Neuronal stem cell (in vitro differentiated cells): ENCODE measurements around the gene ANXA7.

ENCODE experiments used
- DNase-seq: peaks from one replicate; pipeline ENCODE4 v3.0.0-alpha.2; 2013; ENCODE audit warnings: low spot score
- H2AFZ ChIP-seq: one replicate; pipeline ENCODE4 v1.6.1; 2013; ENCODE audit warnings: mild to moderate bottlenecking, low read length, inconsistent platforms
- H2AK5ac ChIP-seq: 2 replicates; pipeline ENCODE4 v1.6.1; 2013; ENCODE audit warnings: low read depth, mild to moderate bottlenecking, inconsistent platforms, low read length, moderate library complexity, mixed read lengths
- H2BK120ac ChIP-seq: 2 replicates; pipeline ENCODE4 v1.6.1; 2013; ENCODE audit warnings: low read depth, mild to moderate bottlenecking, inconsistent platforms, low read length, moderate library complexity, mixed read lengths
- H2BK12ac ChIP-seq: one replicate; pipeline ENCODE4 v1.6.1; 2013; ENCODE audit warnings: low read length, inconsistent platforms
- H2BK15ac ChIP-seq: 2 replicates; pipeline ENCODE4 v1.6.1; 2013; ENCODE audit warnings: mild to moderate bottlenecking, low read length, inconsistent platforms, mixed read lengths
- H2BK5ac ChIP-seq: one replicate; pipeline ENCODE4 v1.6.1; 2013; ENCODE audit warnings: inconsistent platforms, mild to moderate bottlenecking, low read length, moderate library complexity
- H3K14ac ChIP-seq: one replicate; pipeline ENCODE4 v1.6.1; 2013; ENCODE audit warnings: low read length, inconsistent platforms
- H3K18ac ChIP-seq: 2 replicates; pipeline ENCODE4 v1.6.1; 2013; ENCODE audit warnings: low read length, inconsistent platforms
- H3K23ac ChIP-seq: 2 replicates; pipeline ENCODE4 v1.6.1; 2013; ENCODE audit warnings: low read depth, mild to moderate bottlenecking, mixed read lengths, low read length, inconsistent platforms; ENCODE audit not compliant: poor library complexity
- H3K27ac ChIP-seq: replicated peaks from 3 replicates; pipeline ENCODE4 v1.5.1; 2013; ENCODE audit warnings: low read length, inconsistent platforms
- H3K27me3 ChIP-seq, 3 experiments: 2 replicates each; pipeline ENCODE4 v1.6.1; 2013; ENCODE audit warnings: low read length in 3 of 3, mild to moderate bottlenecking in 2 of 3, inconsistent platforms in 1 of 3, low read depth in 1 of 3, mixed read lengths in 1 of 3, moderate library complexity in 1 of 3; ENCODE audit not compliant: control insufficient read depth in 3 of 3, insufficient read depth in 3 of 3
- H3K36me3 ChIP-seq, 2 donors: replicated peaks in 1 of 2; 2 replicates each; pipeline ENCODE4 v1.6.1; 2013; ENCODE audit warnings: low read length in 2 of 2; ENCODE audit not compliant: control insufficient read depth in 2 of 2, insufficient read depth in 2 of 2
- H3K4ac ChIP-seq: 2 replicates; pipeline ENCODE4 v1.6.1; 2013; ENCODE audit warnings: inconsistent platforms, mild to moderate bottlenecking, low read length, moderate library complexity
- H3K4me1 ChIP-seq, 2 donors: 1 replicate in 1 of 2; 2 replicates in 1 of 2; pipeline ENCODE4 v1.6.1; 2013; ENCODE audit warnings: low read length in 2 of 2, low read depth in 1 of 2; ENCODE audit not compliant: control insufficient read depth in 2 of 2, insufficient read depth in 1 of 2
- H3K4me2 ChIP-seq: one replicate; pipeline ENCODE4 v1.6.1; 2013; ENCODE audit warnings: mild to moderate bottlenecking, low read length, inconsistent platforms; ENCODE audit not compliant: insufficient read depth, poor library complexity, severe bottlenecking
- H3K4me3 ChIP-seq, 2 donors: 2 replicates each; pipeline ENCODE4 v1.5.1; 2013; ENCODE audit warnings: low read length in 2 of 2, mild to moderate bottlenecking in 2 of 2, inconsistent platforms in 1 of 2, moderate library complexity in 1 of 2
- H3K79me1 ChIP-seq: one replicate; pipeline ENCODE4 v1.6.1; 2013; ENCODE audit warnings: low read depth, mild to moderate bottlenecking, inconsistent platforms, low read length, moderate library complexity
- H3K9ac ChIP-seq: one replicate; pipeline ENCODE4 v1.6.1; 2013; ENCODE audit warnings: mild to moderate bottlenecking, low read depth, low read length, inconsistent platforms; ENCODE audit not compliant: poor library complexity
- H3K9me3 ChIP-seq, 2 donors: replicated peaks in 1 of 2; 2 replicates each; pipeline versions ENCODE3 to v1.6.1; 2013; ENCODE audit warnings: low read length in 2 of 2, mild to moderate bottlenecking in 2 of 2, inconsistent platforms in 1 of 2, low read depth in 1 of 2, mixed read lengths in 1 of 2, moderate library complexity in 1 of 2; ENCODE audit not compliant: control insufficient read depth in 2 of 2, insufficient read depth in 1 of 2
- H4K8ac ChIP-seq: one replicate; pipeline ENCODE4 v1.6.1; 2013; ENCODE audit warnings: low read depth, mild to moderate bottlenecking, inconsistent platforms, low read length, moderate library complexity
- H4K91ac ChIP-seq: one replicate; pipeline ENCODE4 v1.6.1; 2013; ENCODE audit warnings: low read length, low read depth, mild to moderate bottlenecking, inconsistent platforms; ENCODE audit not compliant: poor library complexity
- WGBS, 2 donors: extraction: QIAGEN DNeasy Blood & Tissue Kit; methylation state at CpG; one replicate each; pipeline ENCODE4 v1.1.7; 2013; ENCODE audit warnings: missing lambda C conversion rate in 2 of 2, mixed read lengths in 1 of 2; ENCODE audit not compliant: insufficient read length in 2 of 2, insufficient replicate concordance in 1 of 2; ENCODE audit errors: extremely low coverage in 2 of 2; 5-methylcytosine and 5-hydroxymethylcytosine counted together

The ANXA7 gene

DNA sequence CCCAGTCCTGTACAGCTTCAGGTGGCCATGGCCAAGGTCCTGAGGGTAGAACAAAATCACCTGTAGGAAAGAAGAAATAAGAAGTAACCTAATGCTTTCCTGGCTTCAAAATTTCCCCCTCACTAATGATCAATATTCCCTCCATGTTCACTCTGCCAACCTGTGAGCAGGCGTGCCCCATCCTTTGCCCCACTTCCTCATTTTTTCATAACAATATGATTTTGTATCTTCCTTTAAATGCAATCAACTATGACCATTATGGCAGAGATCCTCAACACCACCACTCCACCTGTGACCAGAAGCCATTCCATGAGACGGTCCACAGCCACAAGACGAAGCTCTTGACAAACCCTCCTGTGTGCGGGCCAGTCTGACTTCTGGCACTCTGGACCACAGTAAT lies 12.5 kb upstream of the ANXA7 start:
- Histone ChIP-seq H3K4me3 (no peak overlapping the region), H3K18ac (no peak overlapping the region), H3K36me3 (peaks cover 6 to 66% of the 10 kb centered on the region in 2 donors), H2BK12ac (no peak overlapping the region), H3K4me2 (no peak overlapping the region), H2BK5ac (no peak overlapping the region), H3K27ac (no peak overlapping the region), H2AK5ac (no peak overlapping the region), H2BK15ac (no peak overlapping the region), H3K9ac (no peak overlapping the region), H4K91ac (no peak overlapping the region), H3K9me3 (no peaks in the 10 kb centered on the region), H2AFZ (no peak overlapping the region), H3K27me3 (no peaks in the 10 kb centered on the region), H2BK120ac (no peak overlapping the region), H3K79me1 (no peaks in the 10 kb centered on the region), H3K14ac (no peak overlapping the region), H3K4me1 (no peaks in the 10 kb centered on the region), H3K23ac (no peak overlapping the region), H4K8ac (no peak overlapping the region), H3K4ac (no peak overlapping the region)
- DNase-seq, result no peak
- WGBS, 2 donors, result no CpG with 5 or more reads among the region's 4 CpGs

DNA sequence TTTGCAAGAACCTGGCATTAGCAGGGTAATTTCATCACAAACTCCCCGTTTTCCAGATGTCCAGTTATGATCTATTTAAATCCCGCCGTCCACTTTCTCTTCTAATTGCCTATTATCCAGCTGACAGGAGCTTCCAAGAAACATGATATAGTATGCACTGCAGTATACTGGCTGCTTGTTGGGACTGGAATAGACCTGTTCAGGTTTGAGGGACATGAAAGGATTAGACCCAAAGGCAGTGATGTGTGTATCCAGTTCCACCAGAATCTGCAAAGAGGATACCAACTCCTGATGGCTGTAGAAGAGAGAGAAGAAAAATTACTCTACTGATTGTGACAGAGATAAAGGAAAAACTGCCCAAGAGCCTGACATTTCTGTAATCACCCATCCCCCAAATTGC lies 10.6 kb upstream of the ANXA7 start:
- DNase-seq, result no peak
- Histone ChIP-seq H3K27ac (no peak overlapping the region), H2AFZ (no peak overlapping the region), H3K9me3 (no peaks in the 10 kb centered on the region), H3K23ac (no peak overlapping the region), H3K4me2 (no peak overlapping the region), H3K9ac (no peak overlapping the region), H4K8ac (no peak overlapping the region), H2BK120ac (no peak overlapping the region), H3K14ac (no peak overlapping the region), H3K18ac (no peak overlapping the region), H2BK5ac (no peak overlapping the region), H3K4ac (no peak overlapping the region), H3K79me1 (no peaks in the 10 kb centered on the region), H3K27me3 (no peaks in the 10 kb centered on the region), H2BK15ac (no peak overlapping the region), H3K36me3 (peaks cover 6 to 66% of the 10 kb centered on the region in 2 donors), H3K4me1 (no peaks in the 10 kb centered on the region), H3K4me3 (no peak overlapping the region), H2AK5ac (no peak overlapping the region), H2BK12ac (no peak overlapping the region), H4K91ac (no peak overlapping the region)
- no CpG with 5 or more reads among the region's 3 CpGs for WGBS, 2 donors

DNA sequence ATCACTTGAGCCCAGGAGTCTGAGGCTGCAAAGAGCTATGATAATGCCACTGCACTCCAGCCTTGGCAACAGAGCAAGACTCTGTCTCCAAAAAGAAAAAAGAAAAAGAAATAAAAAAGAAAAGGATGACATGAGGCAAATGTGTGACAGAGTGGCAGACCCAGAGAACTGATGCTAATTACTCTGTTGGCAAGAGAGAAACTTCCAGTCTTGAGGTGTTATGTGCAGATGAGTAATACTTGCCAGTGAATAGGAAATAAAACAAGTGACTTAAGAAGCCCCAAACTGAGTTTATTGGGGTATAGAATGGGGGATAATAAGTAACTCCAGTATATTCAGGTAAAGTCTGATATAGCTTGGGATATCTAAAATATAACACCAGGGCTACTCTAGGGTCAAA lies 9.5 kb upstream of the ANXA7 start:
- H3K4me3 ChIP-seq, result no peak overlapping the region

DNA sequence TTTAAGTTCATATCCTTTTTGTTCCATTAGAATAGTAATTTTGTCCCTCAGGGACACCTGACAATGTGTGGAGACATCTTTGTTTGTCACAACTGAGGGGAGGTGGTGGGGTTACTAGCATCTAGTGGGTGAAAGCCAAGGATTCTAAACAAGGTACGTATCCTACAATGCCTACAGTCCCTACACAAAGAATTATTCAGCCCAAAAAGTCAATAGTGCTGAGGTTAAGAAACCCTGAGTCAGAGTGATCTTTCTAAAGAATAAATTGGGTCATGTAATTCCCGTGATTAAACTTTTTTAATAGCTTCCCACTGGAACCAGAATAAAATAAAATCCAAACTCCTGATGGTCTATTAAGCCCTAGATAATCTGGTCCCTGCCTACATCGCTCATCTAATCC lies 2.7 kb upstream of the ANXA7 start:
- no peak for DNase-seq
- no peaks in the 10 kb centered on the region for H3K79me1 ChIP-seq
- H3K23ac ChIP-seq, result no peak overlapping the region
- H2BK5ac ChIP-seq, result no peak overlapping the region
- no peaks in the 10 kb centered on the region for H3K27me3 ChIP-seq
- no peaks in the 10 kb centered on the region for H3K9me3 ChIP-seq
- no peak overlapping the region for H3K27ac ChIP-seq
- H2AK5ac ChIP-seq, result no peak overlapping the region
- no peak overlapping the region for H2BK15ac ChIP-seq
- WGBS, 2 donors, result no CpG with 5 or more reads among the region's 3 CpGs
- H4K91ac ChIP-seq, result no peak overlapping the region
- H3K4me3 ChIP-seq, result no peak overlapping the region
- no peak overlapping the region for H3K4me2 ChIP-seq
- H3K4ac ChIP-seq, result no peak overlapping the region
- no peak overlapping the region for H4K8ac ChIP-seq
- H2BK12ac ChIP-seq, result no peak overlapping the region
- H3K4me1 ChIP-seq, result peaks cover 4 to 5% of the 10 kb centered on the region in 2 donors
- H2AFZ ChIP-seq, result no peak overlapping the region
- H3K36me3 ChIP-seq, result no peaks in the 10 kb centered on the region
- H3K18ac ChIP-seq, result no peak overlapping the region
- H3K14ac ChIP-seq, result no peak overlapping the region
- H3K9ac ChIP-seq, result no peak overlapping the region
- no peak overlapping the region for H2BK120ac ChIP-seq

More for the DNA sequence above, 9.5 kb upstream of the ANXA7 start:
- Histone ChIP-seq H4K8ac (no peak overlapping the region), H3K14ac (no peak overlapping the region), H3K18ac (no peak overlapping the region), H2BK12ac (no peak overlapping the region), H3K4me2 (no peak overlapping the region), H2BK15ac (no peak overlapping the region), H2BK5ac (no peak overlapping the region), H3K36me3 (peaks cover 6 to 60% of the 10 kb centered on the region in 2 donors), H3K9ac (no peak overlapping the region), H2BK120ac (no peak overlapping the region), H4K91ac (no peak overlapping the region), H2AFZ (no peak overlapping the region), H3K4me1 (no peaks in the 10 kb centered on the region), H3K27me3 (no peaks in the 10 kb centered on the region), H3K9me3 (no peaks in the 10 kb centered on the region), H3K27ac (no peak overlapping the region), H2AK5ac (no peak overlapping the region), H3K79me1 (no peaks in the 10 kb centered on the region), H3K4ac (no peak overlapping the region), H3K23ac (no peak overlapping the region)
- DNase-seq, result no peak
